ENCODE results near the gene SIM2.

DNA sequence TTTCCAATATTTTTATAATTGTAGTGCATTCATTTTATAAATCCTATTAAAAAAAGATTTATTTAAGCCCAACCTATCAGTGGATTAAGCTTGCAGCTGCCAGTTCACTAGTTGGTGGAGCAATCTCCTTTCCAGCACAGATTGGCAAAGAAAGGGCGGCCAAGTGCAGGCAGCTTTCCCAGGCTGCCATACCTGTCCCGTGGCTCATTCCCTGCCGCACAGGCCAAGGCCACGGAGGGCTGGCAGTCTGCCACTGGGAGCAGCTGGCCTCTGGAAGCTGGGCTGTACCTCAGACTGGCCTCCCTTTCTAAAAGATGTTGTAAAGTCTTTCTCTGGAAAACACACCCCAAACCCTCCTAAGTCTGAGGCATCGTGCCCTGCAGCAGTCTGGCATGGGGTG lies 74.2 kb downstream of the SIM2 start:
- TF ChIP-seq, protein P1, sequence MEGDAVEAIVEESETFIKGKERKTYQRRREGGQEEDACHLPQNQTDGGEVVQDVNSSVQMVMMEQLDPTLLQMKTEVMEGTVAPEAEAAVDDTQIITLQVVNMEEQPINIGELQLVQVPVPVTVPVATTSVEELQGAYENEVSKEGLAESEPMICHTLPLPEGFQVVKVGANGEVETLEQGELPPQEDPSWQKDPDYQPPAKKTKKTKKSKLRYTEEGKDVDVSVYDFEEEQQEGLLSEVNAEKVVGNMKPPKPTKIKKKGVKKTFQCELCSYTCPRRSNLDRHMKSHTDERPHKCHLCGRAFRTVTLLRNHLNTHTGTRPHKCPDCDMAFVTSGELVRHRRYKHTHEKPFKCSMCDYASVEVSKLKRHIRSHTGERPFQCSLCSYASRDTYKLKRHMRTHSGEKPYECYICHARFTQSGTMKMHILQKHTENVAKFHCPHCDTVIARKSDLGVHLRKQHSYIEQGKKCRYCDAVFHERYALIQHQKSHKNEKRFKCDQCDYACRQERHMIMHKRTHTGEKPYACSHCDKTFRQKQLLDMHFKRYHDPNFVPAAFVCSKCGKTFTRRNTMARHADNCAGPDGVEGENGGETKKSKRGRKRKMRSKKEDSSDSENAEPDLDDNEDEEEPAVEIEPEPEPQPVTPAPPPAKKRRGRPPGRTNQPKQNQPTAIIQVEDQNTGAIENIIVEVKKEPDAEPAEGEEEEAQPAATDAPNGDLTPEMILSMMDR (IDR thresholded peaks at IDR 0.05): no peak
- TF ChIP-seq POLR2A (IDR thresholded peaks at IDR 0.05): no peak
